ENCODE data around the gene CDH5. TPM values are rescaled to one million over a fixed set of nuclear protein-coding genes. Genes with fewer than 3 reads are reported as not detected.

Gene CDH5
- total and polyA plus RNA-seq, 2 of the 13 experiments (the other 11 are each of a cell fraction or from before 2014, with no cell fraction given), result 0.71 to 1.1 TPM

DNA sequence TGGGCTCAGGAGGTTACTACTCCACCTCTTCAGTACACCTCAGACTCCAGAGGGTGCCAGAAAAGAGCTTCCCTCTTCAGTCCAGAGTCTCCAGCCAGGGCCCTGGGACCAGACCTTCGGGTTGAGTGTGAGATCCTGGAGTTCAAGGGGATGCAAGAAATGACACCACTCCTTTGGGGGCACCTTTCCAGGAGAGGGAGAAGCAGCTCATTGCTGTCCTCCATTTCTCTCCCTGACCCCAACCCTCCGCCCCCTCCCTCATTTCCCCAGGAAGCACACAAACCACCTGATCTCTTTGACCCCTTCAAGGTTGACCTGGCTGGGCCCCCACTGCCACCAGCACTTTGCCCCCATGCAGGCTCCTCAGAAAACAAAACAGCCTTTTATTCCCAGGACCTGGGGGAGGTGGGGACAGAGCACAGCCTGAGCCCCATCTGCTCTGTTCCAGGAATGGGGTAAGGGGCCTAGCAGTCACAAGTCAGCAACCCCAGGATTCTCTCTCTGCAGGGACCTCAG is 21.4 kb downstream of the CDH5 start (continued):
- TF ChIP-seq ZNF839 (CRISPR knock-in tag; IDR thresholded peaks at IDR 0.05; ENCODE audit: borderline replicate concordance) (0 out of 2 replicates have a peak, but pooled peaks have one; percentile 26), PLSCR1 (CRISPR knock-in tag; IDR thresholded peaks at IDR 0.05; ENCODE audit: borderline replicate concordance) (no peak), CHCHD3 (CRISPR knock-in tag; IDR thresholded peaks at IDR 0.05) (no peak), THAP11 (CRISPR knock-in tag; IDR thresholded peaks at IDR 0.05) (no peak), ZNF619 (CRISPR knock-in tag; IDR thresholded peaks at IDR 0.05) (0 out of 2 replicates have a peak, but pooled peaks have one; percentile 38), ZNF616 (CRISPR knock-in tag; IDR thresholded peaks at IDR 0.05; ENCODE audit: low read depth) (peak; percentile 23; the same call in 1 of the 2 replicates), EHMT2 (IDR thresholded peaks at IDR 0.05; ENCODE audit: borderline replicate concordance, low read depth, low read length) (no peak; the same call in 1 of the 2 replicates), CHD2 (IDR thresholded peaks at IDR 0.05; ENCODE audit: low read depth, low read length) (no peak), NR2F1 (CRISPR knock-in tag; IDR thresholded peaks at IDR 0.05) (0 out of 4 replicates have a peak, but pooled peaks of 1 of the 2 experiments have one; percentile 33), ZNF143 (CRISPR knock-in tag; IDR thresholded peaks at IDR 0.05) (no peak), ZNF253 (CRISPR knock-in tag; IDR thresholded peaks at IDR 0.05; ENCODE audit: borderline replicate concordance) (no peak), ZNF772 (CRISPR knock-in tag; IDR thresholded peaks at IDR 0.05) (peak; percentile 46; the same call in 1 of the 2 replicates), RXRA (CRISPR knock-in tag; IDR thresholded peaks at IDR 0.05) (peak; percentile 44; the same call in 1 of the 2 replicates), PHF21A (CRISPR knock-in tag; IDR thresholded peaks at IDR 0.05) (peak; percentile 82), MAZ (IDR thresholded peaks at IDR 0.05; ENCODE audit: borderline replicate concordance, low read depth, low read length) (peak; percentile 22; the same call in 1 of the 2 replicates), MAZ (CRISPR knock-in tag; IDR thresholded peaks at IDR 0.05; ENCODE audit: low read depth) (peak; percentile 27; the same call in 1 of the 2 replicates)
- TF ChIP-seq, protein P1, sequence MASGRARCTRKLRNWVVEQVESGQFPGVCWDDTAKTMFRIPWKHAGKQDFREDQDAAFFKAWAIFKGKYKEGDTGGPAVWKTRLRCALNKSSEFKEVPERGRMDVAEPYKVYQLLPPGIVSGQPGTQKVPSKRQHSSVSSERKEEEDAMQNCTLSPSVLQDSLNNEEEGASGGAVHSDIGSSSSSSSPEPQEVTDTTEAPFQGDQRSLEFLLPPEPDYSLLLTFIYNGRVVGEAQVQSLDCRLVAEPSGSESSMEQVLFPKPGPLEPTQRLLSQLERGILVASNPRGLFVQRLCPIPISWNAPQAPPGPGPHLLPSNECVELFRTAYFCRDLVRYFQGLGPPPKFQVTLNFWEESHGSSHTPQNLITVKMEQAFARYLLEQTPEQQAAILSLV (CRISPR knock-in tag; IDR thresholded peaks at IDR 0.05; ENCODE audit: borderline replicate concordance), result 0 out of 2 replicates have a peak, but pooled peaks have one; percentile 51
- TF ChIP-seq, protein P2, sequence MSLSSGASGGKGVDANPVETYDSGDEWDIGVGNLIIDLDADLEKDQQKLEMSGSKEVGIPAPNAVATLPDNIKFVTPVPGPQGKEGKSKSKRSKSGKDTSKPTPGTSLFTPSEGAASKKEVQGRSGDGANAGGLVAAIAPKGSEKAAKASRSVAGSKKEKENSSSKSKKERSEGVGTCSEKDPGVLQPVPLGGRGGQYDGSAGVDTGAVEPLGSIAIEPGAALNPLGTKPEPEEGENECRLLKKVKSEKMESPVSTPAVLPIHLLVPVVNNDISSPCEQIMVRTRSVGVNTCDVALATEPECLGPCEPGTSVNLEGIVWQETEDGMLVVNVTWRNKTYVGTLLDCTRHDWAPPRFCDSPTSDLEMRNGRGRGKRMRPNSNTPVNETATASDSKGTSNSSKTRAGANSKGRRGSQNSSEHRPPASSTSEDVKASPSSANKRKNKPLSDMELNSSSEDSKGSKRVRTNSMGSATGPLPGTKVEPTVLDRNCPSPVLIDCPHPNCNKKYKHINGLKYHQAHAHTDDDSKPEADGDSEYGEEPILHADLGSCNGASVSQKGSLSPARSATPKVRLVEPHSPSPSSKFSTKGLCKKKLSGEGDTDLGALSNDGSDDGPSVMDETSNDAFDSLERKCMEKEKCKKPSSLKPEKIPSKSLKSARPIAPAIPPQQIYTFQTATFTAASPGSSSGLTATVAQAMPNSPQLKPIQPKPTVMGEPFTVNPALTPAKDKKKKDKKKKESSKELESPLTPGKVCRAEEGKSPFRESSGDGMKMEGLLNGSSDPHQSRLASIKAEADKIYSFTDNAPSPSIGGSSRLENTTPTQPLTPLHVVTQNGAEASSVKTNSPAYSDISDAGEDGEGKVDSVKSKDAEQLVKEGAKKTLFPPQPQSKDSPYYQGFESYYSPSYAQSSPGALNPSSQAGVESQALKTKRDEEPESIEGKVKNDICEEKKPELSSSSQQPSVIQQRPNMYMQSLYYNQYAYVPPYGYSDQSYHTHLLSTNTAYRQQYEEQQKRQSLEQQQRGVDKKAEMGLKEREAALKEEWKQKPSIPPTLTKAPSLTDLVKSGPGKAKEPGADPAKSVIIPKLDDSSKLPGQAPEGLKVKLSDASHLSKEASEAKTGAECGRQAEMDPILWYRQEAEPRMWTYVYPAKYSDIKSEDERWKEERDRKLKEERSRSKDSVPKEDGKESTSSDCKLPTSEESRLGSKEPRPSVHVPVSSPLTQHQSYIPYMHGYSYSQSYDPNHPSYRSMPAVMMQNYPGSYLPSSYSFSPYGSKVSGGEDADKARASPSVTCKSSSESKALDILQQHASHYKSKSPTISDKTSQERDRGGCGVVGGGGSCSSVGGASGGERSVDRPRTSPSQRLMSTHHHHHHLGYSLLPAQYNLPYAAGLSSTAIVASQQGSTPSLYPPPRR (CRISPR knock-in tag; IDR thresholded peaks at IDR 0.05; ENCODE audit: borderline replicate concordance), result 0 out of 2 replicates have a peak, but pooled peaks have one; percentile 26
- TF ChIP-seq, protein P3, sequence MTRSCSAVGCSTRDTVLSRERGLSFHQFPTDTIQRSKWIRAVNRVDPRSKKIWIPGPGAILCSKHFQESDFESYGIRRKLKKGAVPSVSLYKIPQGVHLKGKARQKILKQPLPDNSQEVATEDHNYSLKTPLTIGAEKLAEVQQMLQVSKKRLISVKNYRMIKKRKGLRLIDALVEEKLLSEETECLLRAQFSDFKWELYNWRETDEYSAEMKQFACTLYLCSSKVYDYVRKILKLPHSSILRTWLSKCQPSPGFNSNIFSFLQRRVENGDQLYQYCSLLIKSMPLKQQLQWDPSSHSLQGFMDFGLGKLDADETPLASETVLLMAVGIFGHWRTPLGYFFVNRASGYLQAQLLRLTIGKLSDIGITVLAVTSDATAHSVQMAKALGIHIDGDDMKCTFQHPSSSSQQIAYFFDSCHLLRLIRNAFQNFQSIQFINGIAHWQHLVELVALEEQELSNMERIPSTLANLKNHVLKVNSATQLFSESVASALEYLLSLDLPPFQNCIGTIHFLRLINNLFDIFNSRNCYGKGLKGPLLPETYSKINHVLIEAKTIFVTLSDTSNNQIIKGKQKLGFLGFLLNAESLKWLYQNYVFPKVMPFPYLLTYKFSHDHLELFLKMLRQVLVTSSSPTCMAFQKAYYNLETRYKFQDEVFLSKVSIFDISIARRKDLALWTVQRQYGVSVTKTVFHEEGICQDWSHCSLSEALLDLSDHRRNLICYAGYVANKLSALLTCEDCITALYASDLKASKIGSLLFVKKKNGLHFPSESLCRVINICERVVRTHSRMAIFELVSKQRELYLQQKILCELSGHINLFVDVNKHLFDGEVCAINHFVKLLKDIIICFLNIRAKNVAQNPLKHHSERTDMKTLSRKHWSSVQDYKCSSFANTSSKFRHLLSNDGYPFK (CRISPR knock-in tag; IDR thresholded peaks at IDR 0.05; ENCODE audit: borderline replicate concordance), result peak; percentile 50; the same call in 1 of the 2 replicates

Measured in HepG2 (cell line).